ENCODE measurements around the gene ATMIN. TPM values are rescaled to one million over a fixed set of nuclear protein-coding genes. Genes with fewer than 3 reads are reported as not detected.

Gene ATMIN
- total RNA-seq, 1 experiment from 2014 or later: 46.7 TPM

DNA sequence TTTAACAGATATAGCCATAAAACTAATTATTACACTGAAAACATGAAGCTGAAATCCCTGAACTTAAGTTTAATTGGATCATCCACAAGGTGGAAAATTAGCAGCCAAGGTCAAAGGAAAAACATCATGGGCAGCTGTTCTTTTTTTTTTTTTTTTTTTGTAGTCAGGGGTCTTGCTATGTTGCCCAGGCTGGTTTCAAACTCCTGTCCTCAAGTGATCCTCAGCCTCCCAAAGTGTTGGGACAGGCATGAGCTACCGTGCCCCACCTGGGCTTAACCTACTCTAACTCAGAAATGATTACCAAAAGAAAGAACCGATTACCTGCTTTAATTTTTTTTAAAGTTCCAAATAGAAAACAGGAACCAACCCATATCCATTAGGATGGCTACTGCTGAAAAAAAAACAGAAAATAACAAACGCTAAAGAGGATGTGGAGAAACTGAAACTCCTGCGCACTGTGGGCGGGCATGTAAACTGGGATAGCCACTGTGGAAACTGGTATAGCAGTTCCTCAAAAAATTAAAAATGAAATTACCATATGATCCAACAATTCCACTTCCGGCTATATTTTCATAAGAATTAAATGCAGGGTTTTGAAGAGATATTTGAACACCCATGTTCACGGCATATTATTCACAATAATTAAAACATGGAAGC, 37.5 kb upstream of the ATMIN start:
- Histone ChIP-seq H4K20me1 (ENCODE audit: insufficient read depth) (peaks cover 4% of the 10 kb centered on the region; the same call in 1 of the 2 replicates), H3K4me3 (replicated peaks in 1 of 2; ENCODE audit: low read depth in 1 of 2, low read length in 2 of 2) (no peak overlapping the region), H3K4me1 (ENCODE audit: control insufficient read depth in 1 of 2, insufficient read depth in 2 of 2, low read length in 2 of 2) (peaks cover 16 to 36% of the 10 kb centered on the region in 2 experiments), H3K27ac (ENCODE audit: low read depth, low read length) (no peak overlapping the region), H3K36me3 (ENCODE audit: control insufficient read depth in 1 of 2, insufficient read depth in 2 of 2, low read length in 2 of 2) (peaks cover 0 to 6% of the 10 kb centered on the region in 2 experiments; a peak in 2 of 4 replicates), H3K9me3 (ENCODE audit: control insufficient read depth in 1 of 2, insufficient read depth in 1 of 2, low read depth in 1 of 2, low read length in 2 of 2) (no peaks in the 10 kb centered on the region), H3K4me2 (ENCODE audit: low read length) (no peak overlapping the region; the same call in 1 of the 2 replicates), H3K9ac (ENCODE audit: low read length) (no peak overlapping the region), H3K9me2 (ENCODE audit: insufficient read depth) (0 out of 2 replicates have a peak, but pooled peaks cover 3% of the 10 kb centered on the region), H3K27me3 (ENCODE audit: insufficient read depth, low read length) (no peaks in the 10 kb centered on the region), H2AFZ (ENCODE audit: low read depth, low read length, poor library complexity, severe bottlenecking) (no peak overlapping the region), H3K79me2 (ENCODE audit: insufficient read depth, low read length) (peaks cover 100% of the 10 kb centered on the region)
- DNase-seq (ENCODE audit: low read depth, low spot score): no peak
- TF ChIP-seq POLR2AphosphoS5 (IDR thresholded peaks at IDR 0.05; ENCODE audit: low read depth, low read length) (no peak), ZNF274 (IDR thresholded peaks at IDR 0.05; ENCODE audit: low read depth, low read length) (no peak)
- TF ChIP-seq, protein P1, sequence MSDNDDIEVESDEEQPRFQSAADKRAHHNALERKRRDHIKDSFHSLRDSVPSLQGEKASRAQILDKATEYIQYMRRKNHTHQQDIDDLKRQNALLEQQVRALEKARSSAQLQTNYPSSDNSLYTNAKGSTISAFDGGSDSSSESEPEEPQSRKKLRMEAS (IDR thresholded peaks at IDR 0.05): no peak
- CTCF ChIA-PET: no interaction called here
- intact Hi-C loops (cut with micrococcal nuclease): no loop called here
- RAD21 ChIA-PET (ENCODE audit: low non-redundant PET in 1 of 2, low total read pairs in 2 of 2, uncharacterized antibody in 2 of 2, unreplicated experiment in 2 of 2): no interaction called here
- ATAC-seq: no peak
- no TSS peak for BruUV-seq (replicated peaks)
- POLR2A ChIA-PET: interaction anchor here (0.7 kb wide), 1 partner anchor 20 kb away, joined by 3 read pairs; no protein-coding TSS in a partner anchor

DNA sequence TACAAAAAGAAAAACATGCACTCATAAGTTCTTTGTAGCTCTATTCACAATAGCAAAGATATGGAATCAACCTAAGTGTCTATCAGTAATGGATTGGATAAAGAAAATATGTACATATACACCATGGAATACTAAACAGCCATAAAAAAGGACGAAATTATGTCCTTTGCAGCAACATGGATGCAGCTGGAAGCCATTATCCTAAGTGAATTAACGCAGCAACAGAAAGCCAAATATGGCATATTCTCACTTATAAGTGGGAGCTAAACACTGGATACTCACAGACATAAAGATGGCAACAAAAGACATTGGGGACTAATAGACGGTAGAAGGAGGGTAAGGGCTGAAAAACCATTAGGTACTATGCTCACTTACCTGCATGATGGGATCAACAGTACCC, 34.8 kb upstream of the ATMIN start:
- Histone ChIP-seq H3K9ac (ENCODE audit: low read length) (no peak overlapping the region), H4K20me1 (ENCODE audit: insufficient read depth) (peaks cover 21% of the 10 kb centered on the region; the same call in 1 of the 2 replicates), H2AFZ (ENCODE audit: low read depth, low read length, poor library complexity, severe bottlenecking) (no peak overlapping the region), H3K79me2 (ENCODE audit: insufficient read depth, low read length) (peaks cover 100% of the 10 kb centered on the region), H3K9me2 (ENCODE audit: insufficient read depth) (0 out of 2 replicates have a peak, but pooled peaks cover 3% of the 10 kb centered on the region), H3K36me3 (ENCODE audit: control insufficient read depth in 1 of 2, insufficient read depth in 2 of 2, low read length in 2 of 2) (no peaks in the 10 kb centered on the region; a peak in 2 of 4 replicates), H3K4me1 (ENCODE audit: control insufficient read depth in 1 of 2, insufficient read depth in 2 of 2, low read length in 2 of 2) (peaks cover 20 to 33% of the 10 kb centered on the region in 2 experiments; a peak in 3 of 4 replicates), H3K9me3 (ENCODE audit: control insufficient read depth in 1 of 2, insufficient read depth in 1 of 2, low read depth in 1 of 2, low read length in 2 of 2) (no peaks in the 10 kb centered on the region), H3K27ac (ENCODE audit: low read depth, low read length) (no peak overlapping the region), H3K4me2 (ENCODE audit: low read length) (no peak overlapping the region), H3K4me3 (replicated peaks in 1 of 2; ENCODE audit: low read depth in 1 of 2, low read length in 2 of 2) (no peak overlapping the region), H3K27me3 (ENCODE audit: insufficient read depth, low read length) (no peaks in the 10 kb centered on the region)
- CTCF ChIA-PET: no interaction called here
- intact Hi-C loops (cut with micrococcal nuclease): loop anchor here (5.0 to 10.0 kb wide), 2 partner anchors 194 to 736 kb away; no protein-coding TSS in a partner anchor
- POLR2A ChIA-PET: no interaction called here
- BruUV-seq (replicated peaks): no TSS peak
- RAD21 ChIA-PET (ENCODE audit: low non-redundant PET in 1 of 2, low total read pairs in 2 of 2, uncharacterized antibody in 2 of 2, unreplicated experiment in 2 of 2): no interaction called here
- no peak for DNase-seq (ENCODE audit: low read depth, low spot score)
- no peak for ATAC-seq
- TF ChIP-seq RAD21 (IDR thresholded peaks at IDR 0.05; ENCODE audit: low read depth) (no peak), CBX3 (IDR thresholded peaks at IDR 0.05; ENCODE audit: low read depth) (no peak), YY1 (IDR thresholded peaks at IDR 0.05; ENCODE audit: extremely low read depth, insufficient replicate concordance, low read depth, low read length) (no peak), ZNF274 (IDR thresholded peaks at IDR 0.05; ENCODE audit: low read depth, low read length) (no peak), CEBPB (IDR thresholded peaks at IDR 0.05; ENCODE audit: low read depth) (no peak), SRF (IDR thresholded peaks at IDR 0.05; ENCODE audit: low read depth) (no peak), SIN3A (IDR thresholded peaks at IDR 0.05; ENCODE audit: low read depth) (no peak), TCF7L2 (IDR thresholded peaks at IDR 0.05; ENCODE audit: borderline replicate concordance, extremely low read depth, insufficient read depth, insufficient read length) (no peak), FOSL1 (IDR thresholded peaks at IDR 0.05; ENCODE audit: low read depth) (no peak), EZH2phosphoT487 (IDR thresholded peaks at IDR 0.05; ENCODE audit: borderline replicate concordance) (no peak), ZFX (IDR thresholded peaks at IDR 0.05) (no peak)
- TF ChIP-seq, protein P2, sequence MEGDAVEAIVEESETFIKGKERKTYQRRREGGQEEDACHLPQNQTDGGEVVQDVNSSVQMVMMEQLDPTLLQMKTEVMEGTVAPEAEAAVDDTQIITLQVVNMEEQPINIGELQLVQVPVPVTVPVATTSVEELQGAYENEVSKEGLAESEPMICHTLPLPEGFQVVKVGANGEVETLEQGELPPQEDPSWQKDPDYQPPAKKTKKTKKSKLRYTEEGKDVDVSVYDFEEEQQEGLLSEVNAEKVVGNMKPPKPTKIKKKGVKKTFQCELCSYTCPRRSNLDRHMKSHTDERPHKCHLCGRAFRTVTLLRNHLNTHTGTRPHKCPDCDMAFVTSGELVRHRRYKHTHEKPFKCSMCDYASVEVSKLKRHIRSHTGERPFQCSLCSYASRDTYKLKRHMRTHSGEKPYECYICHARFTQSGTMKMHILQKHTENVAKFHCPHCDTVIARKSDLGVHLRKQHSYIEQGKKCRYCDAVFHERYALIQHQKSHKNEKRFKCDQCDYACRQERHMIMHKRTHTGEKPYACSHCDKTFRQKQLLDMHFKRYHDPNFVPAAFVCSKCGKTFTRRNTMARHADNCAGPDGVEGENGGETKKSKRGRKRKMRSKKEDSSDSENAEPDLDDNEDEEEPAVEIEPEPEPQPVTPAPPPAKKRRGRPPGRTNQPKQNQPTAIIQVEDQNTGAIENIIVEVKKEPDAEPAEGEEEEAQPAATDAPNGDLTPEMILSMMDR (IDR thresholded peaks at IDR 0.05 in 2 of 3, conservative IDR thresholded peaks at IDR 0.05 in 1 of 3; ENCODE audit: borderline replicate concordance in 1 of 3, insufficient read depth in 1 of 3, low read depth in 2 of 3, low read length in 2 of 3): no peak
- TF ChIP-seq, protein P1 (IDR thresholded peaks at IDR 0.05): no peak

Measured in HCT116 (cell line).